Left ventricle myocardium inferior (tissue), 1 donor: Measurements from ENCODE around the gene DENND1A. TPM values are rescaled to one million over a fixed set of nuclear protein-coding genes. Genes with fewer than 3 reads are reported as not detected.

ENCODE experiments used
- DNase-seq: peaks from one replicate; pipeline ENCODE4 v3.0.0-alpha.2; 2020
- H3K27ac ChIP-seq: fragments of 200-600 bp; replicated peaks from 2 replicates; pipeline ENCODE4 v1.8.0; 2021
- H3K27me3 ChIP-seq: fragments of 200-600 bp; 2 replicates; pipeline ENCODE4 v1.8.0; 2021; ENCODE audit warnings: low read depth
- H3K36me3 ChIP-seq: fragments of 200-600 bp; 2 replicates; pipeline ENCODE4 v1.8.0; 2021
- H3K4me1 ChIP-seq: fragments of 200-600 bp; 2 replicates; pipeline ENCODE4 v1.8.0; 2021
- H3K4me3 ChIP-seq: fragments of 200-600 bp; 2 replicates; pipeline ENCODE4 v1.8.0; 2021; ENCODE audit warnings: mild to moderate bottlenecking, moderate library complexity
- H3K9me3 ChIP-seq: fragments of 200-600 bp; replicated peaks from 2 replicates; pipeline ENCODE4 v1.8.0; 2021
- intact Hi-C: fragments of 100-400 bp; cut with micrococcal nuclease; formaldehyde crosslinking; loops from one replicate; pipeline ENCODE4 v1.11.0; 2022
- total RNA-seq: library from RNA; stranded (reverse); fragmentation: NEBNext Ultra II Directional; extraction: Animal tissue kit (Norgen Biotek cat#: 25700); gene quantifications from one replicate; pipeline ENCODE4 v1.2.1, GENCODE V29; 2021
- TF ChIP-seq, protein P1 (sequence below): fragments of 200-600 bp; IDR thresholded peaks from 2 replicates; pipeline ENCODE4 v1.8.0; 2021; ENCODE audit warnings: antibody characterized with exemption, mild to moderate bottlenecking, borderline replicate concordance
- donor health status: DM: no; HTN: yes; CAD: no; lungs with severe emphysema.

The DENND1A gene
- total RNA-seq, 1 donor from 2014 or later: 12.2 TPM

DNA sequence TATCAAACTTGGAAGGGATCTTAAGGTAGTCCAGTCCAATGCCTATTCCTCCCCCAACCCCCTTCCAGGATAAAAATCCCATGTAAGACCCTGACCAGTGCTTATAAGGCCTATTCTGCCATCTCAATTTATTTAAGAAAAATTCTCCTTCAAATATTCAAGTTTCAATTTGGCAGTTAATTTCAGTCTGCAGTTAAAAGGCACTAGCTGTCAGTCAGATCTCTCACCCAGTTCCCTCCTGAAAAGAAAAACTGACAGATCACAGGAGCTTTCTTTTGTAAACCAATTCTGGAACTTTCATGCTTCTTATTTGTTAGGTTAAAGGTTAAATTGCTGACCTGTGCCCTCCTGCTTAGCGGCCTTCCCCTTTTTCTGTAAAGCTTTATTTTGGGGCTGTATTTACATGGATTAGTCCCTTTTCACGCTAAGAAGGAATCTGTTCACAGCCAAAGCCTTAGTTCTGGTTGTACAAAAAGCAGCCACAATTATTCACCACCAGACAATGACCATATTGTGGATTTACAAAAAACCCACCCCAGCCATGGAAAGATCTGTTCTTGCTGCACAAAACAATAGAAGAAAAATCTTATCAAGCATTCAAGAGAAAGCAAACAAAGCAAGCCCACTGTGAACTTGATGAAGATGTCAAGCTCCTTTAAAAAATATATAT lies 68.7 kb downstream of the DENND1A start:
- H3K4me1 ChIP-seq: peaks cover 23% of the 10 kb centered on the region
- intact Hi-C loops: no loop called here

DNA sequence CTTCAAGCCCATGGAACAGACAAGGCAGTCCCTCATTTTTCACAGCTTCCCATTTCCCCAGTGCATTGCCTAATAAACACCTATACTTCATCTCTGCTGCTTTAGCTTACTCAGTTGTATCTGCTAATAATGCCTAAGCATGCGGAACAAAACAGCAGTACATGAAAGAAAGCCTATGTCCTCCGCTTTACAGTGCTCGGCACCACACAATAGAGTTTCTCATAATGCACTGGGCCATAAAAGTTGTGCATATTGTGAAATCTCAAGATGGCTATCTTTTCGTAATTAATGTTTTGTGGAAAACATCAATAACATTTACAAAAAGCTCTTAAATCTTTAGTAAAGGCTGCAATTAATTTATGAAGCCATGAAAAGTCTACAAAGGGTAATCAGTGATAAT lies 69.3 kb downstream of the DENND1A start:
- Histone ChIP-seq H3K27me3 (no peaks in the 10 kb centered on the region), H3K9me3 (no peaks in the 10 kb centered on the region), H3K4me1 (peaks cover 23% of the 10 kb centered on the region), H3K4me3 (no peak overlapping the region), H3K36me3 (no peaks in the 10 kb centered on the region), H3K27ac (no peak overlapping the region)
- TF ChIP-seq, protein P1, sequence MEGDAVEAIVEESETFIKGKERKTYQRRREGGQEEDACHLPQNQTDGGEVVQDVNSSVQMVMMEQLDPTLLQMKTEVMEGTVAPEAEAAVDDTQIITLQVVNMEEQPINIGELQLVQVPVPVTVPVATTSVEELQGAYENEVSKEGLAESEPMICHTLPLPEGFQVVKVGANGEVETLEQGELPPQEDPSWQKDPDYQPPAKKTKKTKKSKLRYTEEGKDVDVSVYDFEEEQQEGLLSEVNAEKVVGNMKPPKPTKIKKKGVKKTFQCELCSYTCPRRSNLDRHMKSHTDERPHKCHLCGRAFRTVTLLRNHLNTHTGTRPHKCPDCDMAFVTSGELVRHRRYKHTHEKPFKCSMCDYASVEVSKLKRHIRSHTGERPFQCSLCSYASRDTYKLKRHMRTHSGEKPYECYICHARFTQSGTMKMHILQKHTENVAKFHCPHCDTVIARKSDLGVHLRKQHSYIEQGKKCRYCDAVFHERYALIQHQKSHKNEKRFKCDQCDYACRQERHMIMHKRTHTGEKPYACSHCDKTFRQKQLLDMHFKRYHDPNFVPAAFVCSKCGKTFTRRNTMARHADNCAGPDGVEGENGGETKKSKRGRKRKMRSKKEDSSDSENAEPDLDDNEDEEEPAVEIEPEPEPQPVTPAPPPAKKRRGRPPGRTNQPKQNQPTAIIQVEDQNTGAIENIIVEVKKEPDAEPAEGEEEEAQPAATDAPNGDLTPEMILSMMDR: no peak
- DNase-seq: no peak
- intact Hi-C loops: no loop called here

More for the DNA sequence above, 68.7 kb downstream of the DENND1A start:
- Histone ChIP-seq H3K9me3 (no peaks in the 10 kb centered on the region), H3K27ac (no peak overlapping the region), H3K36me3 (no peaks in the 10 kb centered on the region), H3K4me3 (no peak overlapping the region), H3K27me3 (no peaks in the 10 kb centered on the region)
- TF ChIP-seq, protein P1: no peak
- DNase-seq: no peak

DNA sequence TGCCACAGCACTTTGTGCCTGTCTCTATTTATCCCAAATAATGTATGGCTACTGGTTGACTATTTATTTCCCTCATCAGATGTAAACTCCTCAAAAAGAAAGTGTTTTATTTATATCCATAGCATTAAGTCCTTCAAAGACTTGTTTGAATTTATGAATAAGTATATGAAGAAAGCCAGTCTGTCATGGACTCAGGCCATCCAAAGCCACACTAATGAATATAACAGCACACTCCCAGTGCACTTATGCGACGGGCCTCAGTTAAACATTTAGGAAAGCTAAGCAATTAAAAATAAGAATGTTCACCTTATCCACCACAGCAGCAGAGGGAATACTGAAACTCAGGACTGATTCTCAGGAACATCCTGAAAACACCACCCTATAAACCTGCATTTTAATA lies 77.5 kb downstream of the DENND1A start:
- Histone ChIP-seq H3K27ac (no peak overlapping the region), H3K4me1 (no peaks in the 10 kb centered on the region), H3K9me3 (peaks cover 20% of the 10 kb centered on the region), H3K27me3 (no peaks in the 10 kb centered on the region), H3K4me3 (no peak overlapping the region), H3K36me3 (peaks cover 8% of the 10 kb centered on the region)
- TF ChIP-seq, protein P1: no peak
- intact Hi-C loops: no loop called here
- no peak for DNase-seq

DNA sequence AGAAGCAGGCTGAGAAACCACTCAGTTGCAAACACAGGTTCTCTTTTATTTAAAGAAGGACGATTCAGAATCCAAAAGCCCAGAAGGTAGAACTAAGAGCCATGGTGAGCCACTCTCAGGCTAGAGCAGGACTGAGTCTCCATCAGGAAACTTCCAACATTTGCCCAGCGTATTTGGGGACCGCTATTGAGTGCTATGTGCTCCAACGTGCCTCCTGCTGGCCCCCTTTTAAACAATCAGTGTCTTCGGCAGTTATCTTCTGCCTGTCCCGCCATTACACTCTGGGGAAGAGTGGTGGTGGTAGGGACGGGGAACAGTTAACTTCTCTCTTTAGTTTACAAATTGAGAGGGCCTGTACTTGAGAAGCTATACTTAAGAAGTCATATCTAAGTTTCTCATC lies 78.1 kb downstream of the DENND1A start:
- no peak for DNase-seq

DNA sequence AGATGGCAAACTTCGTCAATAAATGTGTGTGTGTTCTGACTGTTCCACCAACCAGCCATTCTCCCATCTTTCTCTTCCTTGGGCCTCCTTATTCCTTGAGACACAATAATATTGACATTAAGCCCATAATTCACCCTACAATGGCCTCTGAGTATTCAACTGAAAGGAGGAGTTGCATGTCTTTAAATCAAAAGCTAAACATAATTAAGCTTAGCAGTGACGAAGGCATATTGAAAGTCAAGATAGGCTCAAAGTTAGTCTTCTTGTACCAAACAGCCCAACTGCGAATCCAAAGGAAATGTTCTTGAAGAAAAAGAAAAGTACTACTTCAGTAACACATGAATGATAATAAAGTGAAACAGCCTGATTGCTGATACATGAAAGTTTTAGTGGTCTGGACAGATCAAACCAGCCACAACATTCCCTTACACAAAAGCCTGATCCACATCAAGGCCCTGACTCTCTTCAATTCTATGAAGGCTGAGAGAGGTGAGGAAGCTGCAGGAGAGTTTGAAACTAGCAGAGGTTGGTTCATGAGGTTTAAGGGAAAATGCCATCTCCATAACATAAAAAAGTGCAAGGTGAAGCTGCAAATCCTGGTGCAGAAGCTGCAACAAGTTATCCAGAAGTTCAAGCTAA lies 81.4 kb downstream of the DENND1A start:
- no peaks in the 10 kb centered on the region for H3K27me3 ChIP-seq
- no peak overlapping the region for H3K4me3 ChIP-seq
- no peaks in the 10 kb centered on the region for H3K4me1 ChIP-seq
- H3K27ac ChIP-seq: no peak overlapping the region
- TF ChIP-seq, protein P1: no peak
- no peak for DNase-seq
- peaks cover 58% of the 10 kb centered on the region for H3K9me3 ChIP-seq
- H3K36me3 ChIP-seq: peaks cover 29% of the 10 kb centered on the region
- intact Hi-C loops: no loop called here

More for the DNA sequence above, 78.1 kb downstream of the DENND1A start:
- H3K27me3 ChIP-seq: no peaks in the 10 kb centered on the region
- no peak overlapping the region for H3K4me3 ChIP-seq
- H3K36me3 ChIP-seq: peaks cover 11% of the 10 kb centered on the region
- H3K27ac ChIP-seq: no peak overlapping the region
- TF ChIP-seq, protein P1: no peak
- H3K9me3 ChIP-seq: peaks cover 26% of the 10 kb centered on the region
- H3K4me1 ChIP-seq: no peaks in the 10 kb centered on the region
- intact Hi-C loops: no loop called here
